K562 (cell line): Measurements from ENCODE around the gene CCDC196. TPM values are rescaled to one million over a fixed set of nuclear protein-coding genes. Genes with fewer than 3 reads are reported as not detected.

Experiments
- ARID3A ChIP-seq: IDR thresholded peaks from 2 replicates; pipeline ENCODE4 v1.6.1; 2012; ENCODE audit warnings: low read depth, low read length, improper control_type of control experiment, borderline replicate concordance
- BCOR ChIP-seq: fragments of 450-650 bp; IDR thresholded peaks from 2 replicates; pipeline ENCODE4 v1.6.1; 2016
- CBFA2T3 ChIP-seq: fragments of 450-650 bp; IDR thresholded peaks from 2 replicates; pipeline ENCODE4 v1.6.1; 2017
- FUS ChIP-seq: fragments of 200-400 bp; formaldehyde crosslinking; optimal IDR thresholded peaks from 2 replicates; pipeline ENCODE3; 2017; ENCODE audit warnings: low read depth, low read length
- HNRNPK ChIP-seq: fragments of 200-400 bp; formaldehyde crosslinking; IDR thresholded peaks from one replicate; pipeline ENCODE4 v1.6.1; 2018; ENCODE audit warnings: mild to moderate bottlenecking, low read depth, low read length; ENCODE audit not compliant: poor library complexity, severe bottlenecking
- MCM3 ChIP-seq: fragments of 450-650 bp; IDR thresholded peaks from 2 replicates; pipeline ENCODE4 v1.6.1; 2016
- MXD1 ChIP-seq: fragments of 250-450 bp; sonication (Bioruptor Pico); IDR thresholded peaks from 2 replicates; pipeline ENCODE4 v1.8.0; 2021; ENCODE audit warnings: borderline replicate concordance, mild to moderate bottlenecking, moderate library complexity; ENCODE audit not compliant: poor library complexity, severe bottlenecking
- NFATC3 ChIP-seq: fragments of 450-650 bp; IDR thresholded peaks from 2 replicates; pipeline ENCODE4 v1.6.1; 2017; ENCODE audit warnings: mild to moderate bottlenecking
- RBM22 ChIP-seq: fragments of 200-400 bp; formaldehyde crosslinking; IDR thresholded peaks from 2 replicates; pipeline ENCODE4 v1.6.1; 2018; ENCODE audit warnings: low read length, low read depth; ENCODE audit not compliant: poor library complexity, severe bottlenecking
- SMAD3 ChIP-seq: fragments of 450-650 bp; formaldehyde crosslinking; conservative IDR thresholded peaks from 2 replicates; pipeline ENCODE4 v1.4.0; 2020; ENCODE audit warnings: mild to moderate bottlenecking
- SNAPC5 ChIP-seq: fragments of 250-450 bp; sonication (Bioruptor Pico); IDR thresholded peaks from 2 replicates; pipeline ENCODE4 v1.8.0; 2021; ENCODE audit warnings: moderate library complexity, mild to moderate bottlenecking, inconsistent platforms
- SP1 ChIP-seq: sonication (generic); formaldehyde crosslinking; IDR thresholded peaks from 2 replicates; pipeline ENCODE4 v1.8.1; 2022; ENCODE audit warnings: mild to moderate bottlenecking, missing genetic modification reagents
- TEAD1 ChIP-seq, 2 experiments: fragments of 450-650 bp in 1 of 2; sonication (generic) in 1 of 2; formaldehyde crosslinking; IDR thresholded peaks; 2 replicates each; pipeline versions ENCODE4 v1.4.0 to v1.8.0; 2020 to 2022; ENCODE audit warnings: mild to moderate bottlenecking in 2 of 2, missing genetic modification reagents in 1 of 2
- TEAD4 ChIP-seq, 2 experiments: sonication (generic) in 1 of 2; formaldehyde crosslinking in 1 of 2; IDR thresholded peaks; 2 replicates each; pipeline versions ENCODE4 v1.6.1 to v1.8.0; 2012 to 2022; ENCODE audit warnings: borderline replicate concordance in 1 of 2, inconsistent platforms in 1 of 2, low read length in 1 of 2, mild to moderate bottlenecking in 1 of 2, missing genetic modification reagents in 1 of 2
- U2AF1 ChIP-seq: fragments of 200-400 bp; formaldehyde crosslinking; optimal IDR thresholded peaks from 2 replicates; pipeline ENCODE3; 2017; ENCODE audit warnings: mild to moderate bottlenecking, low read depth, low read length, moderate library complexity
- UBTF ChIP-seq, 2 experiments: IDR thresholded peaks; 2 replicates each; pipeline ENCODE4 v1.6.1; 2012; ENCODE audit warnings: improper control_type of control experiment in 2 of 2, low read depth in 2 of 2, low read length in 2 of 2, borderline replicate concordance in 1 of 2
- YBX1 ChIP-seq: fragments of 450-650 bp; IDR thresholded peaks from 2 replicates; pipeline ENCODE4 v1.7.1; 2016; ENCODE audit warnings: mild to moderate bottlenecking
- ZC3H4 ChIP-seq: sonication (generic); formaldehyde crosslinking; IDR thresholded peaks from 2 replicates; pipeline ENCODE4 v1.9.0; 2021; ENCODE audit warnings: missing genetic modification reagents, borderline replicate concordance
- ZNF76 ChIP-seq: fragments of 250-450 bp; sonication (Bioruptor Pico); IDR thresholded peaks from 2 replicates; pipeline ENCODE4 v1.4.0; 2020; ENCODE audit warnings: mild to moderate bottlenecking, moderate library complexity, borderline replicate concordance
- polyA plus RNA-seq, 8 experiments: library from polyadenylated mRNA; depleted of rRNA in 4 of 8; stranded (reverse) in 5 of 8; unstranded in 3 of 8; fragments of >200 nt; fragmentation: Nextera tagmentation in 2 of 8; fragmentation: Illumina TruSeq in 1 of 8; extraction: Ambion mirVana in 2 of 8; extraction: Trizol in 1 of 8; gene quantifications; 2 replicates each; pipeline versions ENCODE4 v1.2.1 to v1.2.3, GENCODE V29; 2011 to 2014; ENCODE audit warnings: inconsistent platforms in 1 of 8, missing spikeins in 1 of 8
- total RNA-seq, 7 experiments: library from RNA; depleted of rRNA in 6 of 7; stranded (reverse); fragments of >200 nt in 6 of 7; fragmentation: Illumina TruSeq in 2 of 7; extraction: Trizol in 2 of 7; gene quantifications; 2 replicates each; pipeline versions ENCODE4 v1.2.1 to v1.2.3, GENCODE V29; 2011 to 2021; ENCODE audit warnings: low replicate concordance in 1 of 7
- TF ChIP-seq, protein P1 (sequence below): fragments of 250-450 bp; sonication (Bioruptor Pico); IDR thresholded peaks from 2 replicates; pipeline ENCODE4 v1.5.0; 2021; ENCODE audit warnings: mild to moderate bottlenecking, borderline replicate concordance
- TF ChIP-seq, protein P2 (sequence below), 2 experiments: fragments of 450-650 bp in 1 of 2; sonication (generic) in 1 of 2; formaldehyde crosslinking; conservative IDR thresholded peaks; 2 replicates each; pipeline versions ENCODE4 v1.4.0 to v1.8.1; 2020 to 2022; ENCODE audit warnings: mild to moderate bottlenecking in 1 of 2, missing genetic modification reagents in 1 of 2

Gene CCDC196
- total and polyA plus RNA-seq, 9 of the 15 experiments (the other 6 are each of a cell fraction or from before 2014, with no cell fraction given) = not detected

DNA sequence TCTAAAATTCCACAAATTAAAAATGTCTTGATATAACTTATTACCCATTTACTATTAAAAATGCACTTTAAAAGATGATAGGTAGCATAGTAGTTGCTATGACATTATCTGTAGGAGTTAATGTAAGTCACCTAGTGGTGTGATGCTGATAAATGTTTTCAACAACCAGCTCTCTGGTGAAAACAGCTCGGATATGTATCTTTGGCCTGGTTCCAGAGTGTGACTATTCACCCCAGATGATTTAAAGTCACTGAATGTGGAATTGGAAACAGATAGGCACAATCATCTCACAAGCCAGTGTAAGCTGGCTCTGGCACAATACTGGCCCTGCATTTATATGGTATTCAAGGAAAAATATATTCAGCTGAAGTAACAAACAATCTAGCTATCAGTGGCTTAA, 9.2 kb upstream of the CCDC196 start (continued):
- TF ChIP-seq, protein P1, sequence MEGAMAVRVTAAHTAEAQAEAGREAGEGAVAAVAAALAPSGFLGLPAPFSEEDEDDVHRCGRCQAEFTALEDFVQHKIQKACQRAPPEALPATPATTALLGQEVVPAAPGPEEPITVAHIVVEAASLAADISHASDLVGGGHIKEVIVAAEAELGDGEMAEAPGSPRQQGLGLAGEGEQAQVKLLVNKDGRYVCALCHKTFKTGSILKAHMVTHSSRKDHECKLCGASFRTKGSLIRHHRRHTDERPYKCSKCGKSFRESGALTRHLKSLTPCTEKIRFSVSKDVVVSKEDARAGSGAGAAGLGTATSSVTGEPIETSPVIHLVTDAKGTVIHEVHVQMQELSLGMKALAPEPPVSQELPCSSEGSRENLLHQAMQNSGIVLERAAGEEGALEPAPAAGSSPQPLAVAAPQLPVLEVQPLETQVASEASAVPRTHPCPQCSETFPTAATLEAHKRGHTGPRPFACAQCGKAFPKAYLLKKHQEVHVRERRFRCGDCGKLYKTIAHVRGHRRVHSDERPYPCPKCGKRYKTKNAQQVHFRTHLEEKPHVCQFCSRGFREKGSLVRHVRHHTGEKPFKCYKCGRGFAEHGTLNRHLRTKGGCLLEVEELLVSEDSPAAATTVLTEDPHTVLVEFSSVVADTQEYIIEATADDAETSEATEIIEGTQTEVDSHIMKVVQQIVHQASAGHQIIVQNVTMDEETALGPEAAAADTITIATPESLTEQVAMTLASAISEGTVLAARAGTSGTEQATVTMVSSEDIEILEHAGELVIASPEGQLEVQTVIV = no peak
- TF ChIP-seq MCM3 (no peak), HNRNPK (no peak), FUS (no peak), U2AF1 (no peak), TEAD1 (CRISPR knock-in tag; IDR thresholded peaks at IDR 0.05) (no peak), SNAPC5 (CRISPR knock-in tag) (no peak), NFATC3 (no peak), MXD1 (CRISPR knock-in tag) (no peak), BCOR (no peak), ZNF76 (CRISPR knock-in tag) (no peak), UBTF (IDR thresholded peaks at IDR 0.05; ENCODE audit: borderline replicate concordance in 1 of 2, low read depth in 2 of 2, low read length in 2 of 2) (no peak), RBM22 (no peak), YBX1 (no peak), SP1 (CRISPR knock-in tag) (no peak), TEAD4 (IDR thresholded peaks at IDR 0.05; ENCODE audit: low read length) (peak; percentile 16; the same call in 1 of the 2 replicates), TEAD4 (CRISPR knock-in tag; IDR thresholded peaks at IDR 0.05; ENCODE audit: borderline replicate concordance) (no peak), ARID3A (peak; percentile 9; the same call in 1 of the 2 replicates), ZC3H4 (no peak), SMAD3 (CRISPR knock-in tag) (no peak), CBFA2T3 (peak; percentile 43; the same call in 1 of the 2 replicates)
- TF ChIP-seq, protein P2, sequence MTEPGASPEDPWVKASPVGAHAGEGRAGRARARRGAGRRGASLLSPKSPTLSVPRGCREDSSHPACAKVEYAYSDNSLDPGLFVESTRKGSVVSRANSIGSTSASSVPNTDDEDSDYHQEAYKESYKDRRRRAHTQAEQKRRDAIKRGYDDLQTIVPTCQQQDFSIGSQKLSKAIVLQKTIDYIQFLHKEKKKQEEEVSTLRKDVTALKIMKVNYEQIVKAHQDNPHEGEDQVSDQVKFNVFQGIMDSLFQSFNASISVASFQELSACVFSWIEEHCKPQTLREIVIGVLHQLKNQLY (CRISPR knock-in tag; conservative IDR thresholded peaks at IDR 0.05) = no peak
